Left lobe of liver (tissue), 2 donors: ENCODE data around the gene FNIP1. TPM values are rescaled to one million over a fixed set of nuclear protein-coding genes. Genes with fewer than 3 reads are reported as not detected.
"Not testable (repeated sequence)": the region's sequence is repeated elsewhere in the genome, so short reads cannot be mapped to it uniquely, and the experiment has no call there.

Experiments
- ATAC-seq: fragments of 200-7000 bp; cut with Tn5 transposase; one replicate; pipeline ENCODE4 v1.9.1; 2020; ENCODE audit warnings: mild to moderate bottlenecking, moderate library complexity
- DNase-seq: peaks from one replicate; pipeline ENCODE4 v3.0.0-alpha.2; 2020; ENCODE audit warnings: low spot score
- total RNA-seq: library from RNA; stranded (reverse); gene quantifications from one replicate; pipeline ENCODE4 v1.2.1, GENCODE V29; 2021
- donor health status: DM: no; HTN: no; CAD: no; lungs with moderate emphysema.
- donor health status: DM: no; HTN: yes; CAD: no.

The FNIP1 gene
- total RNA-seq, 1 donor from 2014 or later, result 15.0 TPM

DNA sequence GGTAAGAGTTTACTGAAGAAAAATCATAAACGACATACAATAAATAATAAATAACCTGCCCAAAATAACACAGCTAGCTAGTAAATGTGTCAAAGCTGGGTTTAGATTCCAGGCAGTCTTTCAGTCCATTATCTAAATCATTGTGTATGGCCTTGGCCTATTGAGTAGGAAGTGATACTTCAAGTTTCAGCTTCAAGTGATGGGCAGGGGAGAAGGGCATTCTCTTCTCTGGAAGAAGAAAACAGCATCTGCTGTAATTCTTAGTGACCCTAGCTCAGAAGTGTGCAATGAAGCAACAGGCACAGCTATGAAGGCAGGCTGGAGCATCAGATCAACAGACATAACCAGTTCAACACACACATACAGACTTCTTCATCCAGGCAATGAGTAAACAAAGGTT is 42.5 kb downstream of the FNIP1 start:
- DNase-seq, result no peak
- ATAC-seq, result no peak

DNA sequence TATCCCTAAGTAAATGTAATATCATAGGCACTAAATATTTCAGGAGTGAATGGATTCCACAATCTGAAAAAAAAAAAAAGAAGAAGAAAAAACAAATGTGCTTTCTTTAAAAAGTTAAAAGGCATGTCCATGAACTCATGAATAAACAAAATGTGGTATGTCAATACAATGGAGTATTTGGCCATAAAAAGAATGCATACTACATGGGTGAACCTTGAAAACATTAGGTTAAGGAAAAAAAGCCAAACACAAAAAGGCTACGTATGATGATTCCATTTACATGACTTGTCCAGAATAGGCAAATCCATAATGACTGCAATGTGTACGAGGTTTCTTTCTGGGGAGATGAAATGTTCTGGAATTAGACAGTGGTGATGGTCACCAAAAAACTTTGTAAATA is 45.3 kb downstream of the FNIP1 start:
- DNase-seq (no peak), ATAC-seq (no peak)

DNA sequence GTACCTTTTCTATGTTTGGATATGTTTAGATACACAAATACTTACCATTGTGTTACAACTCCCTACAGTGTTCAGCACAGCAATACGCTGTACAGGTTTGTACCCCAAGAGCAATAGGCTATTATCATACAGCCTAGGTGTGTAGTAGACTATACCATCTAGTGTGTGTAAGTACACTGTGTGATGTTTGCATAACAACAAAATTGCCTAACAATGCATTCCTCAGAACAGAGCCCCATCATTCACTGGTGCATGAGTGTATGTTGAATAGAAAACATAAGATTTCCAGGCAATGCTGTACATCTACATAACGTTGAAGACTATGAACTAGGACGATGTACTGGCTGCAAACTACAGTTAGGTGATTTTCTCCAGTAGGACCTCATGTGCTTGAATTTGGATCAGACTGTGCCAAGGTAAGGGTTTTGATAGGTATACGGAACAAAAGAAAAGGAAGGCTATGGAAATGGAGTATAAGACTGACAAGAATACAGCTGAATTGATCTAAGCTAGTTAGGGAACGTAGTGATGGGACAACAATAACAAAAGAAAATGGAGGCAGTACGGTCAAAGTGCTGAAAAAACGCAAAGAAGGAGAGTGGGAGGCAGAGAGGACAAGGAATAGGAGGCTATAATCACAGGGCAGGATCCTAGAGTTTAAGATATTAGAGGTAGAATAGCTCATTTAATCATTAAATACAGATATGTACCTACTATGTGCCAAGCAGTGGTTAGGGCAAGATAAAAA is 46.9 kb downstream of the FNIP1 start:
- DNase-seq (no peak), ATAC-seq (no peak)

DNA sequence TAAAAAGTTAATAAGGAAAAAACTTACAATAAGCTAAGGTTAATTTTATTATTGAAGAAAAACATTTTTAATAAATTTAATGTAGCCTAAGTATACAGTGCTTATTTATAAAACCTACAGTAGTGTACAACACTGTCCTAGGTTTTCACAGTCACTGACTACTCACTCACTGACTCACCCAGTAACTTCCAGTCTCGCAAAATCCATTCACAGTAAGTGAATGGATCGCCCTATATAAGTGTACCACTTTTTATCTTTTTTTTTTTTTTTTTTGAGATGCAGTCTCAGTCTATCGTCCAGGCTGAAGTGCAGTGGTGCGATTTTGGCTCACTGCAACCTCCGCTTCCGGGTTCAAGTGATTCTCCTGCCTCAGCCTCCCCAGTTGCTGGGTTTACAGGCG is 47.7 kb downstream of the FNIP1 start:
- DNase-seq (no peak), ATAC-seq (no peak)

DNA sequence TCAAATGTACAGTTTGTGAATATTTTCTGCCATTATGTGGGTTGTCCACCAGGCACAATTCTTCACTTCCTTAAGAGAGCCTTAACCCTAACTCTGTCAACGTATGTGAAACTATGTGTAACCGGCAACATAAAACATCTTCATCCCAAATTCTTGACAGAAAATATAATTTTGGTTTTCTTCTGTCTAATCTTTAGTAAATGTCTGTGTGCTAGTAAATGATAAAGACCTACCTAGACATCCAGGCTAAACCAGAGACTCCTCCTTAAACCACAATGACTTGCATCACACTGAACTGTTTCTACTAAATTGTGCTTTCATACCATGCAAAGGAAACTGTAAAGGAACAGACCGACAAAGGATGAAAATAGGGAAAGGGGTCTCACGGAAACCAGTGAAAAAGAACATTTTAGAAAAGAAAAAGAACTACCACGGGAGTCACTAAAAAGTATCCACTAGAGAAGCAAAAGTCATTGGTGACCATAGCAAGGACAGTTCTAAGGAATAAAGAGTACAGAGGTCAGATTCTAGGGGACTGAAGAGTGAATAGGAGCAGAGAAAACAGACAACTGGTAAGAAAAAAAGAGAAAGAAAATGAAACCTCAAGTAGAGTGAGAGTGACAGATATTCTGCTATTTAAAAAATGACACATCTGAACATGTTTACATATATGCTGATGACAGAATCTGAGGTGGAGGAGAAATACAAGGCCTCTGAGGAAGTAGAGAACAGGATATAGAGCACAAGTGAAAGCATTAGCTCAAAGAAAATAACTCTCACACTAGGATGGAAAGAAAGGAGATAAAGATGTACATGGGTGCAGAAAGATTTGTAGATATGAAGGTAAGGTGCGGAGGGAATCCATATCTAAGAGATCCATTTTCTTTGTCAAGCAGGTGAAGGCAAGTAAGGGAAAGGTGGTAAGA is 49.4 kb downstream of the FNIP1 start:
- ATAC-seq, result no peak
- DNase-seq, result no peak

DNA sequence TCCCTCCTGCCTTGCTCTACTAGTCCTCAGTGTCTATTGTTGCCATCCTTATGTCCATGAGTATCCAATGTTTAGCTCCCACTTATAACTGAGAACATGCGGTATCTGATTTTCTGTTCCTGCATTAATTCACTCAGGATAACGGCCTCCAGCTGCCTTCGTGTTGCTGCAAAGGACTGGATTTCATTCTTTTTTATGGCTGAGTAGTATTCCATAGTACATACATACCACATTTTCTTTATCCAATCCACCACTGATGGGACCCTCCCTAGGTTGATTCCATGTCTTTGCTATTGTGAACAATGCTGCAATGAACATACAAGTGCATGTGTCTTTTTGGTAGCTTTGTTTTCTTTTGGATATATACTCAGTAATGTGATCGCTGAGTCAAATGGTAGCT is 50.4 kb downstream of the FNIP1 start:
- no peak for ATAC-seq
- no peak for DNase-seq

DNA sequence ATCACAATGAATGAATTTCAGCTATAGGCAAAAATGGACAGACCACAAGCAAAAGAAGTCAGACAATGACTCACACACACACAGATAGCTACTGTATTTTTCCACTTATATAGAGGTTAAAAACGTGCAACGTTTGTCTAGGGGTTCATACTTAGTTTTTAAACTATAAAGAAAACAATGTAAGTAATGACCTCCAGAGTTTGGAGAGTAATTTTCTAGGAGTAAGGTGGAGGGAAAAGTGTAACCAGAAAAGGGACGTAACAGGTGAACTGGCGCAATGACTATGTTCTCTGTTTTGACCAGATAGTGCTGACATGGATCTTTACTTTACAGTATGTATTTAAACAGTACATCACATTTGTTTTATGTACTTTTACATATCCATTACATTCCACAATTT is 51.1 kb downstream of the FNIP1 start:
- ATAC-seq (no peak), DNase-seq (no peak)

DNA sequence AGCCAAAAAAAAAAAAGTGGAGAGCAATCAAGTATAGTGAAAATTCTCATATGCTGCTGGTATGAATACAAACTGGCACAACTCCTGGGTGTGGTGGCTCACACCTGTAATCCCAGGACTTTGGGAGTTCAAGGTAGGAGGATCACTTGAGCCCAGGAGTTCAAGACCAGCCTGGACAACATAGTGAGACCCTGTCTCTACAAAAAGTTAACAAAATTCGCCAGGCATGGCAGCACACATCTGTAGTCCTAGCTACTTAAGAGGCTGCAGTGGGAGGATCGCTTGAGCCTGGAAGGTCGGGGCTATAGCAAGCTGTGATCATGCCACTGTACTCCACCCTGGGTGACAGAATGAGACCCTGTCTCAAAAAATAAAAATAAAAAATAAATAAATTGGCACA is 51.7 kb downstream of the FNIP1 start:
- ATAC-seq, result no peak
- no peak for DNase-seq

DNA sequence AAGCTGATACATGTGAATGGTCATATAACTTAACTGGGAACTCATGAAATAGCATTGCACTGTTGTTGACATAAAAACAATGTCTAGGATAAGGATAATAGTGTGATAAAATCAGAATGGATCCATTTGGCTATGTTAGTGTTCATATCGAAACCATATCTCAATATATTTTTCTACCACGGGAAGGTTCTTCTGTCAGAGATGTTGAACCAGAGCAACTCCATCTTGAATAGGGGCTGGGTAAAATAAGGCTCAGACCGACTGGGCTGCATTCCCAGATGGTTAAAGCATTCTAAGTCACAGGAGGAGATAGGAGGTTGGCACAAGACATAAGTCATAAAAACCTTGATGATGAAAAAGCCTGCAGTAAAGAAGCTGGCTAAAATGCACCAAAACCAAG is 56.3 kb downstream of the FNIP1 start:
- no peak for DNase-seq
- ATAC-seq, result no peak

DNA sequence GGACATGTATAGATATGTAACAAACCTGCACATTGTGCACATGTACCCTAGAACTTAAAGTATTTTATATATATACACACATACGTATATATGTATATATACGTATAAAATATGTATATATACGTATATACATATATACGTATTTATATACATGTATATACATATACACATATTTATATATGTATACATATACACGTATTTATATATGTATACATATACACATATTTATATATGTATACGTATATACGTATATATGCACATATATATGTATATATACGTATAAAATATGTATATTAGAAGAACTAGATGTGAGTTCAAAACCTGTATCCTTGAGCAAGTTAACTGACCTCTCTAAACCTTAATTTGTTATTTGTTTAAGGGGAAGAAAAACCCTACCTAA is 61.4 kb downstream of the FNIP1 start:
- ATAC-seq (no peak), DNase-seq (no peak)

DNA sequence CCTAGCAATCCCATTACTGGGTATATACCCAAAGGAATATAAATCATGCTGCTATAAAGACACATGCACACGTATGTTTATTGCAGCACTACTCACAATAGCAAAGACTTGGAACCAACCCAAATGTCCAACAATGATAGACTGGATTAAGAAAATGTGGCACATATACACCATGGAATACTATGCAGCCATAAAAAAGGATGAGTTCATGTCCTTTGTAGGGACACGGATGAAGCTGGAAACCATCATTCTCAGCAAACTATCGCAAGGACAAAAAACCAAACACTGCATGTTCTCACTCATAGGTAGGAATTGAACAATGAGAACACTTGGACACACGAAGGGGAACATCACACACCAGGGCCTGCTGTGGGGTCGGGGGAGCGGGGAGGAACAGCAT is 61.9 kb downstream of the FNIP1 start:
- not testable (repeated sequence) for ATAC-seq, DNase-seq

DNA sequence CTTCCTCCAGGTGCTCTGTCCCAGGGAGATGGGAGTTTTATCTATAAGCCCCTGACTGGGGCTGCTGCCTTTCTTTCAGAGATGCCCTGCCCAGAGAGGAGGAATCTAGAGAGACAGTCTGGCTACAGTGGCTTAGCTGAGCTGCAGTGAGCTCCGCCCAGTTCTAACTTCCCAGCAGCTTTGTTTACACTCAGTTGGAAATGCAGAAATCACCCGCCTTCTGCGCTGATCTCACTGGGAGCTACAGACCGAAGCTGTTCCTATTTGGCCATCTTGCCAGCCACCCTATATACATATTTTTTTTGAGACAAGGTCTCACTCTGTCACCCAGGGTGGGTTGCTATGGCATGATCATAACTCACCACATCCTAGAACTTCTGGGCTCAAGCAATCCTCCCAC is 67.5 kb downstream of the FNIP1 start:
- DNase-seq, ATAC-seq: not testable (repeated sequence)

DNA sequence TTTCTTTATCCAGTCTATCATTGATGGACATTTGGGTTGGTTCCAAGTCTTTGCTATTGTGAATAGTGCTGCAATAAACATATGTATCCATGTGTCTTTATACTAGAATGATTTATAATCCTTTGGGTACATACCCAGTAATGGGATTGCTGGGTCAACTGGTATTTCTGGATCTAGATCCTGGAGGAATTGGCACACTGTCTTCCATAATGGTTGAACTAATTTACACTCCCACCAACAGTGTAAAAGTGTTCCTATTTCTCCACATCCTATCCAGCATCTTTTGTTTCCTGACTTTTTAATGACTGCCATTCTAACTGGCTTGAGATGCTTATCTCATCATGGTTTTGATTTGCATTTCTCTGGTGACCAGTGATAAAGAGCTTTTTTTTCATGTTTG is 72.7 kb downstream of the FNIP1 start:
- not testable (repeated sequence) for DNase-seq, ATAC-seq

DNA sequence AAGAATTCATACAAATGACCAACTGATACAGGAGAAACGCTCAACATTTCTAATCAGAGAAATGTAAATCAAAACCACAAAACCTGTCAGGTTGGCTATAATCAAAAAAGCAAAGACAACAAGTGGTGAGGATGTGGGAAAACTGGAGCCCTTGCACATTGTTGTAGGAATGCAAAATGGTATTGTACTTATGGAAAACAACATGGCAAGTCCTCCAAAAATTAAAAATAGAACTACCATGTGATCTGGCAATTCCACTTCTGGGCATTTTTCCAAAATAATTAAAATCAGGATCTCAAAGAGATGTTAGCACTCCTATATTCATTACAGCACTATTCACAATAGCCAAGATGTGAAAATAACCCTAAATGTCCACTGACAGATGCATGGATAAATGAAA is 76.1 kb downstream of the FNIP1 start:
- ATAC-seq, result no peak
- no peak for DNase-seq

DNA sequence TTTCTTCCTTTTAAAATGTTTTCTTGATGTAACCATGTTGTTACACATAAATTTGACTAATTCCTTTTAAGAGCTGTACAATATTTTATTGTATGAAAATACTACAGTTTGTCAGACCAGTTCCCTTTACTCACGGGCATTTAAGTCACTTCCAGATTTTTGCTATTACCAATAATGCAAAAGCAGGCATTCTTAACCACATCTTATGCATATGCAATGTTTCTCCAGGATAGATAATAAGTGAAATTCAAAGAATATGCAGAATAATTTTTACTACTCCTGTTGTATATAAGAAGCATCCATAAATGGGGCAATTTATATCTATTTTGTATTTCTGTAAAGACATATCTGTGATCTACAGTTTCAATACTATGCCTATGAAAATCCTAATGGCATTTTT is 77.3 kb downstream of the FNIP1 start:
- ATAC-seq, result no peak
- DNase-seq, result no peak

DNA sequence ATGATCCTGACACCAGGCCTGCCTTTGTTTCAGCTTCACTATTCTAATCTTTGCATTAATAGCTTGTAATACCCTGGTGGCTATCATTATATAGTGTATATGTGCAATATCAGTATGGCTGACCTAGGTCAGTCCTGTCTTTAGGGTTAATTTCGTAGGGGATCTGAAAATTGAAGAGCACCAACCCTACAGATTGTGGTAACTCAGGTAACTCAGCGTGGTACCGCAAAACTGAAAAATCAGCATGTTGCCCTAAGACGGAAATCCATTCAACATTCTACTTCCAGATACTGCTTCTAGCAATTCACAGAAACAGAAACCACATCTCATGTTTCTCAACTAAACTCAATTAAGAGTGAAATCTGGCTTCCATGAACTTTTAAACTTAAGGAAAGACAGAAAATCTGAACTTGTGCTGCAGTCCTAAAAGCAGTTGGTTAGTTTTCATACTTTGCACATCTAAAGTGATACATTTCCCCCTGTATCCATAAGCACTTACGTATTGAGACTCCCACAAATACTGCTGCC is 78.3 kb downstream of the FNIP1 start:
- DNase-seq (no peak), ATAC-seq (no peak)

DNA sequence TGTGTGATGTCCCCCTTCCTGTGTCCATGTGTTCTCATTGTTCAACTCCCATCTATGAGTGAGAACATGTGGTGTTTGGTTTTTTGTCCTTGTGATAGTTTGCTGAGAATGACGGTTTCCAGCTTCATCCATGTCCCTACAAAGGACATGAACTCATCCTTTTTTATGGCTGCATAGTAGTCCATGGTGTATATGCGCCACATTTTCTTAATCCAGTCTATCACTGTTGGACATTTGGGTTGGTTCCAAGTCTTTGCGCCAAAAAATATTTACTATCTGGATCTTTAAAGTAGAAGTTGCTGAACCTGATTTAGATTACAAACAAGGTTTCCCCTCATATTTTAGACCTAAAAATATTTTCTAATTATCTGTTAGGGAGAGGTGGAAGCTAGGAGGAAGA is 79.7 kb downstream of the FNIP1 start:
- not testable (repeated sequence) for DNase-seq, ATAC-seq

DNA sequence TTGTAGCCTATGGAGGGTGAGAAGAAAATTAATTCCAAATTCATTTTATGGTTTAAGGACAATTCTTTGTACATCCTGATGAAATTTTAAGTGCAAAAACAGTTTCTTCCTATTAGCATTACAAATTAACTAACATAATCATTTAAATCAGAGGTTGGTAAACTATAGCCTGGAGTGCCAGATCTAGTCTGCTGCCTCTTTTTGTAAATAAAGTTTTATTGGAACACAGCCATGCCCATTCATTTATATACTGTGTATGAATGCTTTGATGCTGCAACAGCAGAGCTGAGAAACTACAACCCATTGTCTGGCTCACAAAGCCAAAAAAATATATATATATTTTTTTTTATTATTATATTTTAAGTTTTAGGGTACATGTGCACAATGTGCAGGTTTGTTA is 80.2 kb downstream of the FNIP1 start:
- ATAC-seq, result no peak
- no peak for DNase-seq

DNA sequence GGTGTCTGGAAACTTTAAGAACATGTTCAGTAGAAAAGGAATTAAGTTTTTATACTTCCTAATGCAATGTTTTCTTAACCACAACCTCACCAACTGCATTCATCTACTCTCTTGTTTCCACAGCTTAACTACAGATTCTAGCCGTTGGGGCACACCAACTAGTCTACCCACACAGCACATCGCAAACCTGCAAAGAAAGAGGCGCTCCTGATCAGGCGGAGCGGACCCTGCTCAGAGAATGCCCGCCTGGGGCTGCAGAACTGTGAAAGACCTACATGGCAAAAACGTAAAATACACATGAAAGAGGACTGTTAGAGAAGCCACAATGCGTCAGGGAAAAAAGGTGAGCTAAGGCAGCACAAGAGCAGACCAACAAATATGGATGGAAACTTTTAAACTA is 86.4 kb downstream of the FNIP1 start:
- DNase-seq, result no peak
- ATAC-seq, result no peak

DNA sequence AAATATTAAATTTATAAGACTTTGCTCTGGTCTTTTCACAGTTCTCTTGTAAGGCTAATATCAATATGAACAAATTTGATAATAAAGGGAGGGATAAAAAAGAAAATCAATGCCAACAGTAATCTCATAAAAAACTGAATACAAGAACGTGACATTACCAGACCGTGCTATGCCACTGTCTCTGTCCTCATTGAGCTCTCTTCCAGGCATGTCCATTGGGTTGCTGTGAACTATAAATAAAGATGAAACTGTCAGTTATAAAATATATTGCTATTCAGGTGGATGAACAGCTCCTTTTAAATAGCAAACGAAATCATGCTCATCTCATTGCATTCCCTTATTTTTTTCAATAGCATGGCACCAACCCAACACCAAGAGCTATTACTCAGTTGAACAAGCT is 87.8 kb downstream of the FNIP1 start:
- no peak for DNase-seq
- ATAC-seq, result no peak

DNA sequence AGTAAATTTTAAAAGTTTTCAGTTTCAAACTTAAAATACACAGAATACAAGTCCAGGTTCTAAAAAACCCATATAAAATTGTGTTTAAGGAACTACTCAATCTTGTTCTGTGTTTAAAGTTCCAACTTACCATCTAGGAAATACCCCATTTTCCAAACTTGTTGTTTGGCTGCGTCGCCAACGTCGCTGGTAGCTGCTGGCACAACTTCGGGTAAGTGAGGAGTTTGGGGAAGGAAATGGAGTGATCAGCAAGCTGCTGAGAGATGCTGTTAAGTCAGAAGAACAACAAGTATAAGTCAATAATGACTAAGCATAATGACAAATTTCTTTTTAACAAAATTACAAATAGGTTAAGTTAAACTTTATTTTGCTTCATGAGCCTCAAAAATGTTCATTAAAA is 90.5 kb downstream of the FNIP1 start:
- ATAC-seq, result no peak
- DNase-seq, result no peak

DNA sequence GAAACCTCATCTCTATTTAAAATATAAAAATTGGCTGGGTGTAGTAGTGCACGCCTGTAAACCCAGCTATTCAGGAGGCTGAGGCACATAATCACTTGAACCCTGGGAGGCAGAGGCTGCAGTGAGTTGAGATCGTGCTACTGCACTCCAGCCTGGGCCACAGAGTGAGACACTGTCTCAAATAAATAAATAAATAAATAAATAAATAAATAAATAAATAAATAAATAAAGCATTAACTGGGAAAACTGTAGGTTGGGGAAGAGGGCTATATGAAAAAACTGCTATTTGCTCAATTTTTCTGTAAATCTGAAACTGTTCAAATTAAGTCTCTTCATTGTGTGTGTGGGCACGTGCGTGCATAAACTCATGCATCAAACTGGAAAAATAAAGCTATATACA is 101.9 kb downstream of the FNIP1 start:
- no peak for ATAC-seq
- DNase-seq, result no peak
